HepG2 (cell line): ENCODE measurements around the gene STUM.

Source experiments
- CTCF ChIP-seq: sonication (generic); formaldehyde crosslinking; IDR thresholded peaks from 2 replicates; pipeline ENCODE4 v1.5.0; 2020; ENCODE audit warnings: mild to moderate bottlenecking, missing genetic modification reagents, moderate library complexity
- ESRRA ChIP-seq: sonication (generic); formaldehyde crosslinking; IDR thresholded peaks from 2 replicates; pipeline ENCODE4 v1.5.1; 2020; ENCODE audit warnings: mild to moderate bottlenecking, low read depth, missing genetic modification reagents
- IRX3 ChIP-seq: sonication (generic); formaldehyde crosslinking; IDR thresholded peaks from 2 replicates; pipeline ENCODE4 v1.8.1; 2023; ENCODE audit warnings: mild to moderate bottlenecking, low read depth, missing genetic modification reagents, borderline replicate concordance
- POLR2A ChIP-seq, 2 experiments: IDR thresholded peaks; 2 replicates each; pipeline ENCODE4 v1.6.1; 2011; ENCODE audit warnings: low read depth in 2 of 2, low read length in 2 of 2, mild to moderate bottlenecking in 1 of 2, moderate library complexity in 1 of 2; ENCODE audit not compliant: insufficient read depth in 1 of 2
- SNAPC2 ChIP-seq: sonication (generic); formaldehyde crosslinking; IDR thresholded peaks from 2 replicates; pipeline ENCODE4 v1.8.1; 2022; ENCODE audit warnings: mild to moderate bottlenecking, missing genetic modification reagents
- SRF ChIP-seq: IDR thresholded peaks from 2 replicates; pipeline ENCODE4 v1.6.1; 2011; ENCODE audit warnings: mild to moderate bottlenecking, low read depth, low read length, moderate library complexity

- TF ChIP-seq CTCF (CRISPR knock-in tag) (no peak), ESRRA (no peak), POLR2A (IDR thresholded peaks at IDR 0.05; ENCODE audit: insufficient read depth in 1 of 2, low read depth in 2 of 2, low read length in 2 of 2) (no peak), IRX3 (CRISPR knock-in tag) (no peak), SRF (no peak), SNAPC2 (CRISPR knock-in tag) (no peak)
Observed at GRCh38 chr1:226644541-226645176, 96.1 kb downstream of the STUM start.
